Subcutaneous adipose tissue (tissue), 4 donors: Measurements from ENCODE around the gene OPN4. TPM values are rescaled to one million over a fixed set of nuclear protein-coding genes. Genes with fewer than 3 reads are reported as not detected.

Experiments
- CTCF ChIP-seq: fragments of 450-650 bp; IDR thresholded peaks from one replicate; pipeline ENCODE4 v1.5.1; 2016; ENCODE audit warnings: low read depth, mild to moderate bottlenecking, control low read depth, antibody characterized with exemption, moderate library complexity
- total RNA-seq, 4 donors: library from RNA; depleted of rRNA; stranded (reverse); fragments of >200 nt; gene quantifications; one replicate each; pipeline ENCODE4 v1.1.0, GENCODE V29; 2016

OPN4 gene
- total RNA-seq, 4 donors from 2014 or later: 0.22 to 1.5 TPM; not detected in 2

- no peak for TF ChIP-seq CTCF
These were observed 14.2 kb downstream of the OPN4 start, which contains the start of gene LDB3 for GRCh38 chr10:86668297-86669165. Gene LDB3 (plus strand): TSS chr10:86668511. CDS start chr10:86668692, 181 bp downstream.

GRCh38 chr10:86670290-86670811, 16.0 kb downstream of the OPN4 start:
- TF ChIP-seq CTCF: no peak

- no peak for TF ChIP-seq CTCF
These were observed 16.5 kb downstream of the OPN4 start for GRCh38 chr10:86670876-86671275.

- TF ChIP-seq CTCF: no peak
These were observed 17.1 kb downstream of the OPN4 start for GRCh38 chr10:86671419-86671818.

DNA sequence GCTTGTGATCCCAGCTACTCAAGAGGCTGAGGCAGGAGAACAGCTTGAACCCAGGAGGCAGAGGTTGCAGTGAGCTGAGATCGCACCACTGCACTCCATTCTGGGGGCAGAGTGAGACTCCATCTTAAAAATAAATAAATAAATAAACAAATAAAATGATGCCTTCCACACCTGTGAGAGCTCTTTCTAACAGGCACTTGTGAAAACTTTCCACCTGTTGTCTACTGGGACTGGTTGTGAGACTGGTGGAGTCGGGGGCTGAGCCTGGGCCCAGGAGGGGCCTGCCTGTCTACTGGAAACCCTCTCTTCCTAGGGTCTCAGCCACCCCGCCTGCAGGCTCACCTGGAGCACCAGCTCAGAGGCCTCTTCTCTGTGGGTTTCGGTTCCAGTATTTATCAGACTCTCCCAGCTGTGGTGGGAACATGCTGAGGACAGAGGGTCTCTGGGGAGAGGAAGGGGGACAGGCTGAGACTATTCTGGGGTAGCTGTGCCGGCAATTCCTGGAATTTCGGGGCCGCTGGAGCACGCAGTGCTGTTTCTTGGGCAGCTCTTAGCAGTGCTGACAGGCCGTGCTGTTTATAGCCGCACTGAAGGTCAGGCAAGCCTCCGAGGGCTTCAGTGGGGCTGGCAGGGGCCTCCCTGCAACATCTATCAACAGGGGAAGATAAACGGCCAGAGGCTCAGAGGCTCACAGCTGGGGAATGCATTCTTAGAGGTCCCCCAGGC, 17.8 kb downstream of the OPN4 start:
- TF ChIP-seq CTCF: no peak

DNA sequence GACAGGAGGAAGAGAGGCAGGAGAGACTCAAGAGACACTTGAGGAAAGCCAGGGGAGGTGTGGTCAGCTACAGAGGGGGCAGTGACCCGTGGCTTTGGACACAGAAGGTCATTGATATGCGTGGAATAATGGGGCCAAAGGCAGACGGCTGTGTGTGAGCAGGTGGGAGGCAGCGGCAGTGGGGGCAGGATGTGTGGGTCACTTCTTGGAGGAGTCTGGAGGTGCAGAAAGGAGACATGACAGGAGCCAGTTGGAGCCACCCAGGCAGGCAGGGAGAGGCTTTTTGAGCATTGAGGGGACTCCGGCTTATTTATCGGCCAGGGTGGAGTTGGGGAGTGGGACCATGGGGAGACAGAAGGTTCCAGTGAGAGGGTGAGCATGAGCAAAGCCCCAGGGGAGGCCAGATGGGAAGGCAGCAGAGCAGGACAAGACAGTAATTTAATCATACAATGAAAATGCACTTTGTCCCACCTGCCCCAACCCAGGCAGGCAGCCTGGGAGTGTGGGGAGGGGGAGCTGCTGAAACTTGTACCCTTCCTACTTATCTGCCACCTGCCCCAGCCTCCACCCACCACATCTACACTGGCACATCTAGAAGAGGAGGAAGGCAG, 19.0 kb downstream of the OPN4 start:
- TF ChIP-seq CTCF: no peak
